K562 (cell line): ENCODE data around the gene PSD4.

Experiments
- GABPA ChIP-seq: fragments of 200-800 bp; sonication (Bioruptor generic); conservative IDR thresholded peaks from 2 replicates; pipeline ENCODE4 v1.6.1; 2016; ENCODE audit warnings: low read depth, missing genetic modification characterization, missing compliant biosample characterization
- MTA2 ChIP-seq: fragments of 450-650 bp; IDR thresholded peaks from 2 replicates; pipeline ENCODE4 v1.6.1; 2016; ENCODE audit warnings: low read depth
- PHF8 ChIP-seq: fragments of 200-600 bp; sonication (generic); IDR thresholded peaks from 2 replicates; pipeline ENCODE4 v1.6.1; 2012; ENCODE audit warnings: mixed run types, mild to moderate bottlenecking, inconsistent platforms, low read length, moderate library complexity, borderline replicate concordance
- RAD51 ChIP-seq: fragments of 450-650 bp; IDR thresholded peaks from 2 replicates; pipeline ENCODE4 v1.7.1; 2016; ENCODE audit warnings: low read depth, mild to moderate bottlenecking, borderline replicate concordance
- ZFP36 ChIP-seq: fragments of 150-350 bp; IDR thresholded peaks from 2 replicates; pipeline ENCODE4 v1.6.1; 2018; ENCODE audit warnings: low read length, low read depth; ENCODE audit not compliant: partially characterized antibody
- TF ChIP-seq, protein P1 (sequence below): sonication (generic); formaldehyde crosslinking; IDR thresholded peaks from 2 replicates; pipeline ENCODE4 v1.9.0; 2022; ENCODE audit warnings: mild to moderate bottlenecking, missing genetic modification reagents
- TF ChIP-seq, protein P2 (sequence below): sonication (generic); formaldehyde crosslinking; IDR thresholded peaks from 2 replicates; pipeline ENCODE4 v1.8.0; 2022; ENCODE audit warnings: missing genetic modification reagents, mild to moderate bottlenecking, borderline replicate concordance
- TF ChIP-seq, protein P3 (sequence below): sonication (generic); formaldehyde crosslinking; IDR thresholded peaks from 2 replicates; pipeline ENCODE4 v1.8.1; 2022; ENCODE audit warnings: missing genetic modification reagents
- TF ChIP-seq, protein P4 (sequence below): fragments of 150-350 bp; conservative IDR thresholded peaks from 2 replicates; pipeline ENCODE4 v1.6.1; 2014; ENCODE audit warnings: low read length

DNA sequence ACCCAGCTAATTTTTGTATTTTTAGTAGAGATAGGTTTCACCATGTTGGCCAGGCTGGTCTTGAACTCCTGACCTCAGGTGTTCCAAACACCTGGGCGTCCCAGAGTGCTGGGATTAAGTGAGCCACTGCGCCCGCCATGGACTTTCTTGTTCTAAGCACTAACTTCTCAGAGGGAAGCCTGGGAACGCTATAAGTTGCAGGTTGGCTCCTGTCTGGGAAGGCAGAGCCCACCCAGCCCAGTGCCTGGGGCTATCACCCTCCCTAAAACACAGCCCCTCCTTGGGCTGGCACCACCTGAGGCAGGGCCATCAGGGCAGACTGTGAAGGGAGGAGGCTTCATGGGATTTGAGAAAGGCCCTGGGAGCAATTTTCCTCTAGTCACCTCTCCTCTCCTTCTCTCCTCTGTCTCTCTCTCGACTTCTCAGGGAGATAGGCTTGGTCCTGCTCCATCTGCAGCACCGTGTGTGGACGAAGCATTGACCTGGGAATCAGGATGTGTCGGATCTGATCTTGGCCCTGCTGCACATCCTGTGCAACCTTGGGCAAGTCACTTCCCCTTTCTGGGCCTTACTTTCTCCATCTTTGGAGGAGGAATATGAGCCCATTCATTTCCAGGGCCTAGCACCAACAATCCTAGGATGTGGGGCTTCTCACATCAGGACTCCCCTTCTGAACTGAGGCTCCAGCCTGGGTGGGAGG lies 10.9 kb downstream of the PSD4 start:
- TF ChIP-seq GABPA (no peak), PHF8 (no peak), ZFP36 (no peak), RAD51 (no peak), MTA2 (no peak)
- TF ChIP-seq, protein P1, sequence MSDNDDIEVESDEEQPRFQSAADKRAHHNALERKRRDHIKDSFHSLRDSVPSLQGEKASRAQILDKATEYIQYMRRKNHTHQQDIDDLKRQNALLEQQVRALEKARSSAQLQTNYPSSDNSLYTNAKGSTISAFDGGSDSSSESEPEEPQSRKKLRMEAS (CRISPR knock-in tag), result no peak
- TF ChIP-seq, protein P2, sequence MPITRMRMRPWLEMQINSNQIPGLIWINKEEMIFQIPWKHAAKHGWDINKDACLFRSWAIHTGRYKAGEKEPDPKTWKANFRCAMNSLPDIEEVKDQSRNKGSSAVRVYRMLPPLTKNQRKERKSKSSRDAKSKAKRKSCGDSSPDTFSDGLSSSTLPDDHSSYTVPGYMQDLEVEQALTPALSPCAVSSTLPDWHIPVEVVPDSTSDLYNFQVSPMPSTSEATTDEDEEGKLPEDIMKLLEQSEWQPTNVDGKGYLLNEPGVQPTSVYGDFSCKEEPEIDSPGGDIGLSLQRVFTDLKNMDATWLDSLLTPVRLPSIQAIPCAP (CRISPR knock-in tag), result no peak
- TF ChIP-seq, protein P3, sequence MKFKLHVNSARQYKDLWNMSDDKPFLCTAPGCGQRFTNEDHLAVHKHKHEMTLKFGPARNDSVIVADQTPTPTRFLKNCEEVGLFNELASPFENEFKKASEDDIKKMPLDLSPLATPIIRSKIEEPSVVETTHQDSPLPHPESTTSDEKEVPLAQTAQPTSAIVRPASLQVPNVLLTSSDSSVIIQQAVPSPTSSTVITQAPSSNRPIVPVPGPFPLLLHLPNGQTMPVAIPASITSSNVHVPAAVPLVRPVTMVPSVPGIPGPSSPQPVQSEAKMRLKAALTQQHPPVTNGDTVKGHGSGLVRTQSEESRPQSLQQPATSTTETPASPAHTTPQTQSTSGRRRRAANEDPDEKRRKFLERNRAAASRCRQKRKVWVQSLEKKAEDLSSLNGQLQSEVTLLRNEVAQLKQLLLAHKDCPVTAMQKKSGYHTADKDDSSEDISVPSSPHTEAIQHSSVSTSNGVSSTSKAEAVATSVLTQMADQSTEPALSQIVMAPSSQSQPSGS, result no peak
- TF ChIP-seq, protein P4, sequence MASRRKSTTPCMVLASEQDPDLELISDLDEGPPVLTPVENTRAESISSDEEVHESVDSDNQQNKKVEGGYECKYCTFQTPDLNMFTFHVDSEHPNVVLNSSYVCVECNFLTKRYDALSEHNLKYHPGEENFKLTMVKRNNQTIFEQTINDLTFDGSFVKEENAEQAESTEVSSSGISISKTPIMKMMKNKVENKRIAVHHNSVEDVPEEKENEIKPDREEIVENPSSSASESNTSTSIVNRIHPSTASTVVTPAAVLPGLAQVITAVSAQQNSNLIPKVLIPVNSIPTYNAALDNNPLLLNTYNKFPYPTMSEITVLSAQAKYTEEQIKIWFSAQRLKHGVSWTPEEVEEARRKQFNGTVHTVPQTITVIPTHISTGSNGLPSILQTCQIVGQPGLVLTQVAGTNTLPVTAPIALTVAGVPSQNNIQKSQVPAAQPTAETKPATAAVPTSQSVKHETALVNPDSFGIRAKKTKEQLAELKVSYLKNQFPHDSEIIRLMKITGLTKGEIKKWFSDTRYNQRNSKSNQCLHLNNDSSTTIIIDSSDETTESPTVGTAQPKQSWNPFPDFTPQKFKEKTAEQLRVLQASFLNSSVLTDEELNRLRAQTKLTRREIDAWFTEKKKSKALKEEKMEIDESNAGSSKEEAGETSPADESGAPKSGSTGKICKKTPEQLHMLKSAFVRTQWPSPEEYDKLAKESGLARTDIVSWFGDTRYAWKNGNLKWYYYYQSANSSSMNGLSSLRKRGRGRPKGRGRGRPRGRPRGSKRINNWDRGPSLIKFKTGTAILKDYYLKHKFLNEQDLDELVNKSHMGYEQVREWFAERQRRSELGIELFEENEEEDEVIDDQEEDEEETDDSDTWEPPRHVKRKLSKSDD, result no peak
